Activated naive CD4-positive, alpha-beta T cell treated with anti-CD3 and anti-CD28 coated beads for 36 hours (primary cell): ENCODE results near the gene ARHGAP29. TPM values are rescaled to one million over a fixed set of nuclear protein-coding genes. Genes with fewer than 3 reads are reported as not detected.

Source experiments
- CTCF ChIA-PET: fragments of 350-600 bp; sonication (Branson Sonifier 250); formaldehyde crosslinking; loops from one replicate; lab custom pipeline; 2021; ENCODE audit warnings: antibody characterized with exemption; lab: Charles Lee
- DNase-seq: peaks from one replicate; pipeline ENCODE4 v3.0.0-alpha.2; 2020
- H3K27ac Mint-ChIP-seq: one replicate; pipeline ENCODE4 v1.8.0; 2021; ENCODE audit warnings: mild to moderate bottlenecking, mixed read lengths
- H3K27me3 Mint-ChIP-seq: one replicate; pipeline ENCODE4 v1.8.0; 2021; ENCODE audit warnings: low read depth, mixed read lengths
- H3K36me3 Mint-ChIP-seq: one replicate; pipeline ENCODE4 v1.8.0; 2021; ENCODE audit warnings: low read depth, mixed read lengths
- H3K4me1 Mint-ChIP-seq: one replicate; pipeline ENCODE4 v1.8.0; 2021; ENCODE audit warnings: low read depth, mixed read lengths
- H3K4me3 Mint-ChIP-seq: one replicate; pipeline ENCODE4 v1.8.0; 2021; ENCODE audit warnings: mild to moderate bottlenecking, moderate library complexity, mixed read lengths
- H3K9me3 Mint-ChIP-seq: one replicate; pipeline ENCODE4 v1.8.0; 2021; ENCODE audit warnings: mixed read lengths
- intact Hi-C: fragments of 100-400 bp; cut with micrococcal nuclease; formaldehyde crosslinking; loops from one replicate; pipeline ENCODE4 v1.15.1; 2023
- total RNA-seq, 2 experiments: library from RNA; stranded (reverse); gene quantifications; one replicate each; pipeline ENCODE4 v1.2.3, GENCODE V29; 2021

The ARHGAP29 gene
- total RNA-seq, 2 experiments from 2014 or later, result 0.37 to 0.48 TPM

GRCh38 chr1:94124538-94124937, 112.8 kb downstream of the ARHGAP29 start:
- Mint-ChIP-seq H3K36me3 (no peaks in the 10 kb centered on the region), H3K4me3 (no peak overlapping the region), H3K27me3 (no peaks in the 10 kb centered on the region), H3K27ac (no peak overlapping the region), H3K9me3 (no peaks in the 10 kb centered on the region), H3K4me1 (no peaks in the 10 kb centered on the region)
- CTCF ChIA-PET, result no interaction called here
- intact Hi-C loops, result no loop called here
- DNase-seq, result no peak

- CTCF ChIA-PET, result no interaction called here
- H3K4me1 Mint-ChIP-seq, result no peaks in the 10 kb centered on the region
- no peak overlapping the region for H3K4me3 Mint-ChIP-seq
Measured at GRCh38 chr1:94122201-94122970, 115.0 kb downstream of the ARHGAP29 start.

More at GRCh38 chr1:94122201-94122970, 115.0 kb downstream of the ARHGAP29 start:
- no peaks in the 10 kb centered on the region for H3K36me3 Mint-ChIP-seq
- no peaks in the 10 kb centered on the region for H3K9me3 Mint-ChIP-seq
- H3K27me3 Mint-ChIP-seq, result peaks cover 3% of the 10 kb centered on the region
- no peak for DNase-seq
- intact Hi-C loops, result no loop called here
- no peak overlapping the region for H3K27ac Mint-ChIP-seq

Other genes starting within 250 kb of the ARHGAP29 start
- gene ABCA4, start 116.4 kb downstream of the ARHGAP29 start, total RNA-seq, result under 1 TPM; 0.10 to 0.14 TPM
- 10 to 100 TPM; 29.2 to 30.8 TPM for gene ABCD3, start 180.8 kb upstream of the ARHGAP29 start, total RNA-seq